CD4-positive, alpha-beta T cell treated with Interleukin-17A for 1 hour (primary cell): ENCODE measurements around the gene GALNT9.

Experiments used
- DNase-seq: peaks from one replicate; pipeline ENCODE4 v3.0.0-alpha.2; 2020

Gene GALNT9

GRCh38 chr12:132194556-132194955 lies 134.8 kb downstream of the GALNT9 start:
- no peak for DNase-seq

DNA sequence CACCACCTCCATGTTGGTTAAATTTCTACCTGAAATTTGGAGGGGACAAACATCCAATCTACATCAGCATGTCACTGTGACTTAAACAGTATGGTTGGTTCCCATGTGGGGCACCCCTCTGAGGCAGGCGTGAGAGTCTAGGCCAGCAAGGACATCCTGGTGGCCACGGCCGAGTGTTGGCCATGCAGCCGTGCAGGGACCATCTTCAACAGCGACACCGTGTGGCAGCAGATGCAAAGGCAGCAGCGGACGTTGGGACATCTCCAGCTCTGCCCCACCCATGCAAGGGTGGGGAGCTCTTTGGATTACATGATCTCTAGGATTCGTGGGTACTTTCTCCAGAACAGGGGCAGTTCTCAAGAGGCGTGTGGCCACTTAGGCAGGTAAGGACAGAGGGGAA lies 135.3 kb downstream of the GALNT9 start:
- no peak for DNase-seq

DNA sequence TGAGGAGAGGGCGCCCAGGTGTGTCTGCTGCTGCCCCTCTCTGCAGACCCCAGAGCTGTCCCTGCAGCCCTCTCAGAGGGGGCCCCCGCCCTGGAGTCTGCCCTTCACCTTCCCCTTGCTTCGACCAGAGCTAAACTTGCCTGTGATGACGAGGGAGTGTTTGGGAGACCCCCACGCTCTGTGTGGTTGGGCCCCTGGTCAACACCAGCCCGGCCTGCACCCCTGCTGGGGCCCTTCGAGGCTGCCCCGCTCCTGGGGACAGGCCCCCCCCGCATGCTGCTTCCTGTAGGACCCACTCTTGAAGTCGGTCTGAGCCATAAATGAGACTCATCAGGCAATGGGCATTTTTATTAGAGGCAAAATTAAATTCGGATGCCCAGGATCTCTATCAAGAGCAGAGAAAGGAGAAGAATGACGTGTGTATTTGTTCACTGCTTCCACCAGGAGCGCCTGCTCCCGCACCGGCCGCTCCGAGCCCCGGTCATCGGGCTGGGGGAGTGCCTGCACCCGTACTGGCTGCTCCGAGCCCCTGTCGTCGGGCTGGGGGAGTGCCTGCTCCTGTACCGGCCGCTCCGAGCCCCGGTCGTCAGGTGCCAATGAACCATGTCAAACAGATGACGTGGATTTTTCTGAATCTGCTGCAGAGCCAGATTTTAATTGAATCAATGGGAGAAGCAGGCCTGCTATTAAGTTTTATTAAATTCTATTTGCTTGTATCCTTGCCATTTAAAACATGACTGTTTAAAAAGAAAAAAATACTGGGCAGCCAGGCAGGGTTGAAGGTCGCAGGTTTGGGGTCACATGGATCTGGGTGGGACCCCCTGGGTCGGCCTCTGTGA lies 137.5 kb downstream of the GALNT9 start:
- no peak for DNase-seq

GRCh38 chr12:132190834-132191500 lies 138.4 kb downstream of the GALNT9 start:
- no peak for DNase-seq

GRCh38 chr12:132190012-132190755 lies 139.2 kb downstream of the GALNT9 start:
- no peak for DNase-seq

GRCh38 chr12:132189378-132190011 lies 139.9 kb downstream of the GALNT9 start:
- DNase-seq = peak; percentile 96

GRCh38 chr12:132188916-132189325 lies 140.5 kb downstream of the GALNT9 start:
- no peak for DNase-seq

GRCh38 chr12:132188451-132188901 lies 140.9 kb downstream of the GALNT9 start:
- DNase-seq = no peak

GRCh38 chr12:132187646-132188450 lies 141.5 kb downstream of the GALNT9 start:
- DNase-seq = no peak

GRCh38 chr12:132186857-132187620 lies 142.3 kb downstream of the GALNT9 start:
- DNase-seq = no peak

GRCh38 chr12:132186208-132186856 lies 143.1 kb downstream of the GALNT9 start:
- DNase-seq = no peak

DNA sequence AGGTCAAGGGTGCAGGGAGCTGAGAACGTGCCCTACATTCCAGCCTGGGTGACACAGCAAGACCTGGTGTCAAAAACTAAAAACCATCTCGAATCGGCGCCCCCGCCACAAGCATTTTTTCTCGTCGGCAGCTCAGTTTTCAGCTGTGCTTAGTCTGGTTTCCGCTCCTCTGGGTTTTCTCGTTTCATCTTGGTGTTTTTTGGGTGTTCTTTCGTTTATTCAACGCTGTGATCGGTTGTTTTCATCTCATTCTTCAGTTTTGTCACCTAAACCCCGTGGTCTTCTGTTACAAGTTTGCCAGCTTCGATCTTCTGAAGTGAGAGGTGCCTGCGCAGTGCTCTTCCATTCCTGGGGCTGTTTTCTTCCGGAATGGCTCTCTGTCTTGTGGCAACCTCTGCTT lies 143.7 kb downstream of the GALNT9 start:
- peak; percentile 67 for DNase-seq

DNA sequence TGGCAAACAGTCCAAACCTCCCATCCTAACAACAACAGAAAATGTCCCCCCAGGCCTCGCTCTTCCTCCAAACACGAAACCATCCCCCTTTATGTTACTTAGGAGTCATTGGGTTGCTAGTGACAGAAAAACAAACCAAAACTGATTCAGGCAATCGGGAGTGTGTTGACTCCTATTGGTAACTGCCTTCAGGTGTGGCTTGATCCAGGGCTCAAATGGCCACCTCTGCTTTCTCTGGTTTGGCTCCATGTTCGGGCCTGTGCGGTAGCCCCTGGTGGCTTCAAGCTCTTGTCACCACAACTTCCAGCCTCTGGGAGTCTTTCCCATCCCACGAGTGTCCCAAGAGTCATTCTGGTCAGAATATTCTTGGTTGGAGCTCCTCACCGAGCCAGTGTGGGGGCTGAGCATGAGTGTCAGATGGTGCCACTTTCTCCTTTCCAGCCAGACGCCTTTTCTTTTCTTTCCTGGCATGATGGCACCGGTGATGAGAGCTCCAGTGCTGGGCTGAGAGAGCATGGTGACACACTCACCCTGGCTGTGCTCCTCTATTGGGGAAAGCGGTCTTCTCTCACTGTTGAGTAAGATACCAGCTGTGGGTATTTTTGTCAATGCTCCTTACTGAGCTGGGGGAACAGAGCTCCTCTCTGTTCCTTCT lies 146.6 kb downstream of the GALNT9 start:
- no peak for DNase-seq

DNA sequence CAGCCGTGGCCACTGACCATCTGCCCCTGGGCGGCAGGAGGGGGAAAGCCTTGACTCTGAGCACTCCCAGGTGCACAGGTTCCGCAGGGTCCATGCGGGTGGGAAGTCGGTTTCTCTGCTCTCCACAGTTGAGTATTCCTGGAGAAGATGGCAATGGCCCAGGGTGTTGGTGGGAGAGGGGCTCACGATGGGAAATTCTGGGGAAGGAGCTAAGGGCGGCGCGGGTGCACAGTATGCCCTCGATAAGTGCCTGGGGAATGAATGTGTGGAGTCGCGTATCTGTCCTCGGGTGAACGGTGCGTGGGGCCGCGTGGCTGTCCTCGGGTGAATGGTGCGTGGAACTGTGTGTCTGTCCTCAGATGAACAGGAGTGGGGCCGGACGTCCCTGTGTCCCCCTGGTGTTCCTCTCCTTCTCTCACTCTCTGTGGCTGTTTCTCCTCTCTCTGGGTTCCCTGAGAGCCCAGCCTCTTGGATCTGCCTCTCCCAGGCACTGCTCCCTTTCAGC lies 147.1 kb downstream of the GALNT9 start:
- no peak for DNase-seq

DNA sequence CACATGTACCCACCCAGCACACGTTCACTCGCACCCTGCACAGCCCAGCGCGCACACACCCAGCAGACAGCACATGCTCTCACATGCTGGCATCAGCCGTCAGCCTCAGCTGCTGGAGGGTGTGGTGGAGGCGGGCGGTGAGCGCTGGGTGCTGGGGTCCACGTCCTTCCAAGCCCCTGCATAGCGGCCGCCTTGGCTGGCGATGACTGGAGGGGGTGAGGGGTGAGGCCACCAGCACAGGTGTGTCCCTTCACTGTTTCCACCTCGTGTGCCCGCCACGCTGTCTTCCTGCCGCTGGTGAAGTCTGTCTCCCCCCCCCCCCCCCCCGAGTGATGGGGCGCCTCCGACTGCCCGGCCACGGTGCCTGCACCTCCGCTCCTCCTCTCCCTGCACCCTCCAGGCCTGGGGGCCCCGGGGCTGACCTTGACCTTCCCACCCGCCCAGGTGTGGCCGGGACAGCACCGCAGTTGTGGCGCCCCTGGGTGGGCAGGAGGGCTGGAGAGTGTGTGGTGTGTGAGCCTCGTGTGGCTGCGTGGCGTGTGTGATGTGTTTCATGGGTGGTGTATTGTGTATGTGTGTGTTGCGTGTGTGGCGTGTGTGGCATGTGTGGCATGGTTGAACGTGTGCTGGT lies 147.7 kb downstream of the GALNT9 start:
- no peak for DNase-seq

- DNase-seq = no peak
Observed at GRCh38 chr12:132180648-132181546, 148.5 kb downstream of the GALNT9 start.

GRCh38 chr12:132179431-132180362 lies 149.7 kb downstream of the GALNT9 start:
- DNase-seq = no peak
